Colonic mucosa (tissue), 4 donors: ENCODE data around the gene MATN1. TPM values are rescaled to one million over a fixed set of nuclear protein-coding genes. Genes with fewer than 3 reads are reported as not detected.

ENCODE experiments used
- DNase-seq: peaks from one replicate; pipeline ENCODE4 v3.0.0-alpha.2; 2020
- H3K27ac ChIP-seq: fragments of 200-600 bp; one replicate; pipeline ENCODE4 v1.8.0; 2021
- H3K27me3 ChIP-seq: fragments of 200-600 bp; one replicate; pipeline ENCODE4 v1.8.0; 2021
- H3K36me3 ChIP-seq: fragments of 200-600 bp; one replicate; pipeline ENCODE4 v1.8.0; 2021
- H3K4me1 ChIP-seq: fragments of 200-600 bp; one replicate; pipeline ENCODE4 v1.8.0; 2021; ENCODE audit warnings: mild to moderate bottlenecking
- H3K4me3 ChIP-seq: fragments of 200-600 bp; one replicate; pipeline ENCODE4 v1.8.0; 2021
- H3K9ac ChIP-seq, 2 donors: one replicate each; pipeline ENCODE4 v1.7.0; 2013; ENCODE audit warnings: control low read depth in 2 of 2, low read depth in 2 of 2, low read length in 2 of 2
- H3K9me3 ChIP-seq: fragments of 200-600 bp; one replicate; pipeline ENCODE4 v1.8.0; 2021
- intact Hi-C: fragments of 100-400 bp; cut with DNase I; formaldehyde crosslinking; loops from one replicate; pipeline ENCODE4 v1.14.1; 2022
- total RNA-seq, 2 donors: library from RNA; stranded (reverse); fragmentation: NEBNext Ultra II Directional in 1 of 2; extraction: Animal tissue kit (Norgen Biotek cat#: 25700) in 1 of 2; gene quantifications; one replicate each; pipeline ENCODE4 v1.2.1, GENCODE V29; 2021
- TF ChIP-seq, protein P1 (sequence below): fragments of 200-600 bp; IDR thresholded peaks from one replicate; pipeline ENCODE4 v1.8.0; 2022; ENCODE audit warnings: antibody characterized with exemption, mild to moderate bottlenecking
- donor health status: healthy.
- donor health status: DM: no; HTN: no; CAD: no.
- donor health status: DM: no; HTN: no; CAD: no.

MATN1 gene
- total RNA-seq, 2 donors from 2014 or later = not detected

DNA sequence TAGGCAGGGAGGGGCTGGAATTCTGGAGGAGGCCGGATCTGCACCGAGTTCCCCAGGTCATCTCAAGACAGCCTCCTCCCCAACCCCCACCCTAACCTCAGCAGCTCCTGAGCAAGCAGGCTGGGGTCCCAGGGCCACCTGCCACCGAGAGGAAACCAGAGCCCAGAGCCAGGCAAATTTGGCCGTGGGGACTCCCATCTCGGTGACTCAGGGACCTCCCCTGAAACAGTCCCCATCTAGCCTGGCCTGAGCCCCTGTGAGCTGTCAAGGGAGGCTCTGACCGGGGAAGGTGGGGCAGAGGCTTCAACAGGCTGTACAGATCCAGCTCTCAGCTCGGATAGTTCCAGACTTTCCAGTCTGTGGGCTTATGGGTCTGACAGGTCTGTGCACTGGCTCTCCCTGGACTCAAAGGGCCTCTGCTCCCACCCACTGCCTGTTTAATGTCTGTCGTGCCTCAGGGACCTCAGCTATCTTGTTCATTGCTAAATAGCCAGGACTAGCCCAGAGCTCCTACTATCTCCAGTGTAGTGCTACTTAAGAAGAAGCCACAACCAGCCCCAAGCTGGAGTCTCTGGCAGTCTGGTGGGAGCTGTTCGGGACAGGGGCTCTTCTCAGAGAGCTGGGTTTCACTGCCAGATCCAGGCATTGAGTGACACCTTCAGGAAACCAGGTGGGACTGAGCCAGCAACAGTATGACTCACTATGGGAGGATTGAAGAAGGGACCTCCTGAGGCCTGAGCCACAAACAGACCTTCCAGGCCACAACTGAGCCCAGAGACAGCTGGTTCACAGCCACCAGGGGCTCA is 25.6 kb downstream of the MATN1 start:
- intact Hi-C loops = no loop called here
- Histone ChIP-seq H3K9ac (no peak overlapping the region), H3K27me3 (no peaks in the 10 kb centered on the region), H3K4me1 (no peaks in the 10 kb centered on the region), H3K27ac (no peak overlapping the region), H3K9me3 (no peaks in the 10 kb centered on the region), H3K4me3 (no peak overlapping the region), H3K36me3 (no peaks in the 10 kb centered on the region)
- no peak for DNase-seq
- TF ChIP-seq, protein P1, sequence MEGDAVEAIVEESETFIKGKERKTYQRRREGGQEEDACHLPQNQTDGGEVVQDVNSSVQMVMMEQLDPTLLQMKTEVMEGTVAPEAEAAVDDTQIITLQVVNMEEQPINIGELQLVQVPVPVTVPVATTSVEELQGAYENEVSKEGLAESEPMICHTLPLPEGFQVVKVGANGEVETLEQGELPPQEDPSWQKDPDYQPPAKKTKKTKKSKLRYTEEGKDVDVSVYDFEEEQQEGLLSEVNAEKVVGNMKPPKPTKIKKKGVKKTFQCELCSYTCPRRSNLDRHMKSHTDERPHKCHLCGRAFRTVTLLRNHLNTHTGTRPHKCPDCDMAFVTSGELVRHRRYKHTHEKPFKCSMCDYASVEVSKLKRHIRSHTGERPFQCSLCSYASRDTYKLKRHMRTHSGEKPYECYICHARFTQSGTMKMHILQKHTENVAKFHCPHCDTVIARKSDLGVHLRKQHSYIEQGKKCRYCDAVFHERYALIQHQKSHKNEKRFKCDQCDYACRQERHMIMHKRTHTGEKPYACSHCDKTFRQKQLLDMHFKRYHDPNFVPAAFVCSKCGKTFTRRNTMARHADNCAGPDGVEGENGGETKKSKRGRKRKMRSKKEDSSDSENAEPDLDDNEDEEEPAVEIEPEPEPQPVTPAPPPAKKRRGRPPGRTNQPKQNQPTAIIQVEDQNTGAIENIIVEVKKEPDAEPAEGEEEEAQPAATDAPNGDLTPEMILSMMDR = no peak

DNA sequence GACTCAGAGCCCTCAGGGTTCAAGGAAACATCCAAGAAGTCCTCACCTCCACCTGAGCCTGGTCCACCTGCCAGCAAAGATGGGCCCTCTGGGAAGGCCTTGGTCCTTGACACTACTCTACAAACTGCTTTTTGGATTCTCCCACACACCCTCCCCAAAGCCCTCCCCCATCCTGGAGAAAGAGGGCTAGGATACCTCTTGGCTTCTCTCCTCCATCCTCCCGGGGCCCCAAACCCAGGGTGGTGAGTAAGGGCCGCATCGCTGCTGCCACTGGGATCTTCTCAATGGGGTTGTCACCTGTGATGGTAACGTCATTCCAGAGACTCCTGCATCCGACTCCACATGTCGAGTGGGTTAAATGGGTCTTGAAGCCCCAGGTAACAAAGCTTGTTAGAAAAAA is 26.6 kb downstream of the MATN1 start:
- H3K9ac ChIP-seq = no peak overlapping the region
- no peak for DNase-seq
- intact Hi-C loops = no loop called here
- no peaks in the 10 kb centered on the region for H3K4me1 ChIP-seq
- no peak overlapping the region for H3K4me3 ChIP-seq
- no peak overlapping the region for H3K27ac ChIP-seq
- H3K36me3 ChIP-seq = no peaks in the 10 kb centered on the region
- TF ChIP-seq, protein P1 = no peak
- H3K9me3 ChIP-seq = no peaks in the 10 kb centered on the region
- H3K27me3 ChIP-seq = no peaks in the 10 kb centered on the region

DNA sequence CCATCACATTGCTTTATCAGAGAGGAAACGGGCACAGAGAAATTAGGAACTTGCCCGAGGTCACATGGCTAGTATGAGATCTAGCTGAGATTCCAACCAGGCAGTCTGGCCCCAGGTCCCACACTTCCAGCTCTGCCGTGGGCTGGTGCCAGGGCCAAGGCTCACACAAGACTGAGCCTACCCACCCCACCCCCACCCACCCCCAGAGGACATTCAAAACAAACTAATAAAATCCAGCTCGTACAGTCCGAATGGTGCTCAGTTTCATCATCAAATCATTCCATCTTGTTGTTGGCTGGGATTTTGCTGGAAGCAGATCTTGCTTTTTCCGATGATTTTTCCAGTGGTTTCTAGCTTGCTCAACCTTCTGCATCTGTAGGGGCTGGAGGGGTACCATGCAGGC is 27.9 kb downstream of the MATN1 start:
- H3K27ac ChIP-seq = no peak overlapping the region
- H3K4me3 ChIP-seq = no peak overlapping the region

DNA sequence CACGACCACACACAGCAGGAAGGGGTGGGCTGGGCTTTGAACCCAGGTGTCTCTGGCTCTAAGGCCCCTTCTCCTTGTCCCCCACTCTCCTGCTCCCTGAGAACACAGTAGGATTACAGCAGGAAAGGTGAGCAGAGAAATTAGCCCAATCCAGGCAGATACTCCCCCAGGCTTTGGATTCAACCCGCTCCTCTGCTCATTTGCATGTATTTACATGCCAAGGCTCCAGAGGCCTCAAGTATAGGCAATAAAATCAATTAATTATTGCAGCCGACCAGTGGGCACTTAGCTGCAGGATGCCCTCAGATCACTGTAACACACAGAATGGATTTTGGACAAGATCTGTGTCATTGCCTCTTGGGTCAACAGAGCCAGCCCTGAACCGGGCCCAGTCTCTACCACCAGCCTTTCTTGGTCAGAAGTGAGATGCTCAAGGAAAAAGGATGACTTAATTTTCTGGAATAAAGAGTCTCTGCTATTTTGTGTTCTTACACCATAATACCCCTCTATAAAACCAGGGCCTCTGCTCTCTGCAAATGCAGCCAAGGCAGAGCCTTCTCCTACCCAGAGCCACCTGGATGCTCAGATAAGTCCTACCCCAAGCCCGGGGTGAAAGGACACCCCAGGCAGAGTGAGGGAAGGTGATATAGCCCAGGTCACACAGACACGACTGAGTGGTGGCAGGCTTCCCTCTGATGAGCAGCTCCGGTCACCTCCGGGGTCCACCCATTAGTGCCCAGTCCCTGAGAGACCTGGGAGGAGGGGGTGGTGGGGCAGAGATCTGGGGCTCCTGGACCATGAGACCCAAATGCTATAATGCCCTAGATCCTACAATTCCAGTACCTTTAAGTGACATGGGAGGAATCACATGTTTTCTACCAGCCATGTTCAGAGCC is 28.9 kb downstream of the MATN1 start:
- DNase-seq = no peak
- Histone ChIP-seq H3K4me3 (no peak overlapping the region), H3K36me3 (no peaks in the 10 kb centered on the region), H3K27me3 (no peaks in the 10 kb centered on the region), H3K4me1 (no peaks in the 10 kb centered on the region), H3K9ac (no peak overlapping the region), H3K27ac (no peak overlapping the region), H3K9me3 (no peaks in the 10 kb centered on the region)
- TF ChIP-seq, protein P1 = no peak
- intact Hi-C loops = no loop called here

More for the DNA sequence above, 27.9 kb downstream of the MATN1 start:
- Histone ChIP-seq H3K9ac (no peak overlapping the region), H3K4me1 (no peaks in the 10 kb centered on the region), H3K9me3 (no peaks in the 10 kb centered on the region), H3K36me3 (no peaks in the 10 kb centered on the region), H3K27me3 (no peaks in the 10 kb centered on the region)
- no peak for DNase-seq
- TF ChIP-seq, protein P1 = no peak
- intact Hi-C loops = no loop called here

DNA sequence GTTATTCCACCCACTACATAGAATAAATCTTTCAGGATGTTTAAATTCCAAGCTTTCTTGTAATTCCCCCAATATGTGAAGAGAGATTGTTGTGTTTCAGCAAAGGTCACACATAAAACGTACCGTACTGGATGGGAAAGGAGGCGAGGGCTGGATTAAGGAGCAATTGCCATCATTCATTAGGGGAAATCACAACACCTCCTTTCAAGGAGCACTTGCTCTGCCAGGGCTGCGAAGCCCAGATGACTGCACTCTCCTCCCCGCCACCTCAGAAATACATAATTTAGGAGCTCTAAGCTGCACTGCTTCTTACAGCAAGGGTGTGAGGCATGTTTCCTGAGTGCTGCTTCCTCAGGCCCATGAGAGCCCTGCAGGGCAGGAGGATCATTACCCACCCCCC is 29.6 kb downstream of the MATN1 start:
- intact Hi-C loops = no loop called here
- Histone ChIP-seq H3K9ac (no peak overlapping the region), H3K9me3 (no peaks in the 10 kb centered on the region), H3K27me3 (no peaks in the 10 kb centered on the region), H3K27ac (no peak overlapping the region), H3K36me3 (no peaks in the 10 kb centered on the region), H3K4me1 (no peaks in the 10 kb centered on the region), H3K4me3 (no peak overlapping the region)
- TF ChIP-seq, protein P1 = no peak
- no peak for DNase-seq
